MM.1S (cell line): ENCODE measurements around the gene XPO4.
"Not testable (repeated sequence)": the region's sequence is repeated elsewhere in the genome, so short reads cannot be mapped to it uniquely, and the experiment has no call there.

Experiments
- DNase-seq: peaks from one replicate; pipeline ENCODE4 v3.0.0-alpha.2; 2015
- H2AFZ ChIP-seq: fragments of 300-600 bp; sonication (generic); 2 replicates; pipeline ENCODE4 v1.6.0; 2016; ENCODE audit warnings: antibody characterized with exemption, low read length
- H3F3A ChIP-seq: fragments of 300-600 bp; sonication (generic); 2 replicates; pipeline ENCODE4 v1.6.1; 2016; ENCODE audit warnings: mild to moderate bottlenecking, antibody characterized with exemption, low read length, moderate library complexity, mixed read lengths; ENCODE audit not compliant: insufficient read depth
- H3K27ac ChIP-seq: fragments of 300-600 bp; sonication (generic); 2 replicates; pipeline ENCODE4 v1.5.1; 2016; ENCODE audit warnings: mild to moderate bottlenecking, low read length
- H3K27me3 ChIP-seq: fragments of 300-600 bp; sonication (generic); replicated peaks from 2 replicates; pipeline ENCODE4 v1.6.0; 2016; ENCODE audit warnings: low read length; ENCODE audit not compliant: insufficient read depth
- H3K36me3 ChIP-seq: fragments of 300-600 bp; sonication (generic); replicated peaks from 2 replicates; pipeline ENCODE4 v1.6.1; 2016; ENCODE audit warnings: mild to moderate bottlenecking, low read length, mixed read lengths; ENCODE audit not compliant: insufficient read depth
- H3K4me1 ChIP-seq: fragments of 300-600 bp; sonication (generic); 2 replicates; pipeline ENCODE4 v1.6.1; 2016; ENCODE audit warnings: low read length, mixed read lengths
- H3K4me2 ChIP-seq: fragments of 300-600 bp; sonication (generic); 2 replicates; pipeline ENCODE4 v1.6.0; 2016; ENCODE audit warnings: low read depth, low read length
- H3K4me3 ChIP-seq: fragments of 300-600 bp; sonication (generic); 2 replicates; pipeline ENCODE4 v1.5.1; 2016; ENCODE audit warnings: low read length, mixed read lengths
- H3K79me2 ChIP-seq: fragments of 300-600 bp; sonication (generic); 2 replicates; pipeline ENCODE4 v1.6.1; 2016; ENCODE audit warnings: mixed run types, low read length, mixed read lengths
- H3K9ac ChIP-seq: fragments of 300-600 bp; sonication (generic); 2 replicates; pipeline ENCODE4 v1.6.1; 2016; ENCODE audit warnings: low read length, mixed read lengths
- H3K9me2 ChIP-seq: fragments of 300-600 bp; sonication (generic); replicated peaks from 2 replicates; pipeline ENCODE4 v1.6.1; 2016; ENCODE audit warnings: mild to moderate bottlenecking, low read length, mixed read lengths; ENCODE audit not compliant: insufficient read depth
- H3K9me3 ChIP-seq: fragments of 300-600 bp; sonication (generic); replicated peaks from 2 replicates; pipeline ENCODE4 v1.6.1; 2016; ENCODE audit warnings: mild to moderate bottlenecking, low read length, mixed read lengths; ENCODE audit not compliant: insufficient read depth
- H4K20me1 ChIP-seq: fragments of 300-600 bp; sonication (generic); 2 replicates; pipeline ENCODE4 v1.6.1; 2016; ENCODE audit warnings: mild to moderate bottlenecking, low read length, moderate library complexity, mixed read lengths; ENCODE audit not compliant: insufficient read depth
- EZH2 ChIP-seq: fragments of 300-600 bp; sonication (generic); optimal IDR thresholded peaks from 2 replicates; pipeline ENCODE3; 2017; ENCODE audit warnings: low read depth, mild to moderate bottlenecking, antibody characterized with exemption, low read length, mixed read lengths
- EZH2phosphoT487 ChIP-seq: fragments of 300-600 bp; sonication (generic); IDR thresholded peaks from 2 replicates; pipeline ENCODE4 v1.6.1; 2018; ENCODE audit warnings: antibody characterized with exemption, low read length
- TF ChIP-seq, protein P1 (sequence below): fragments of 300-600 bp; sonication (generic); IDR thresholded peaks from 2 replicates; pipeline ENCODE4 v1.5.1; 2016; ENCODE audit warnings: antibody characterized with exemption, low read length, mixed read lengths

XPO4 gene

GRCh38 chr13:20894245-20894644 is 8.3 kb downstream of the XPO4 start:
- no peaks in the 10 kb centered on the region for H3K9me2 ChIP-seq
- H3K9me3 ChIP-seq: no peaks in the 10 kb centered on the region
- no peak overlapping the region for H3K4me2 ChIP-seq
- H3K36me3 ChIP-seq: no peaks in the 10 kb centered on the region; the same call in 1 of the 2 replicates
- H4K20me1 ChIP-seq: no peaks in the 10 kb centered on the region
- no peaks in the 10 kb centered on the region for H3K27me3 ChIP-seq
- peaks cover 95% of the 10 kb centered on the region for H3K79me2 ChIP-seq
- TF ChIP-seq, protein P1, sequence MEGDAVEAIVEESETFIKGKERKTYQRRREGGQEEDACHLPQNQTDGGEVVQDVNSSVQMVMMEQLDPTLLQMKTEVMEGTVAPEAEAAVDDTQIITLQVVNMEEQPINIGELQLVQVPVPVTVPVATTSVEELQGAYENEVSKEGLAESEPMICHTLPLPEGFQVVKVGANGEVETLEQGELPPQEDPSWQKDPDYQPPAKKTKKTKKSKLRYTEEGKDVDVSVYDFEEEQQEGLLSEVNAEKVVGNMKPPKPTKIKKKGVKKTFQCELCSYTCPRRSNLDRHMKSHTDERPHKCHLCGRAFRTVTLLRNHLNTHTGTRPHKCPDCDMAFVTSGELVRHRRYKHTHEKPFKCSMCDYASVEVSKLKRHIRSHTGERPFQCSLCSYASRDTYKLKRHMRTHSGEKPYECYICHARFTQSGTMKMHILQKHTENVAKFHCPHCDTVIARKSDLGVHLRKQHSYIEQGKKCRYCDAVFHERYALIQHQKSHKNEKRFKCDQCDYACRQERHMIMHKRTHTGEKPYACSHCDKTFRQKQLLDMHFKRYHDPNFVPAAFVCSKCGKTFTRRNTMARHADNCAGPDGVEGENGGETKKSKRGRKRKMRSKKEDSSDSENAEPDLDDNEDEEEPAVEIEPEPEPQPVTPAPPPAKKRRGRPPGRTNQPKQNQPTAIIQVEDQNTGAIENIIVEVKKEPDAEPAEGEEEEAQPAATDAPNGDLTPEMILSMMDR: no peak
- no peak for TF ChIP-seq EZH2
- no peaks in the 10 kb centered on the region for H3F3A ChIP-seq
- no peak for DNase-seq
- no peak overlapping the region for H3K27ac ChIP-seq
- H2AFZ ChIP-seq: no peak overlapping the region
- H3K9ac ChIP-seq: no peak overlapping the region
- H3K4me1 ChIP-seq: no peaks in the 10 kb centered on the region
- H3K4me3 ChIP-seq: no peak overlapping the region

DNA sequence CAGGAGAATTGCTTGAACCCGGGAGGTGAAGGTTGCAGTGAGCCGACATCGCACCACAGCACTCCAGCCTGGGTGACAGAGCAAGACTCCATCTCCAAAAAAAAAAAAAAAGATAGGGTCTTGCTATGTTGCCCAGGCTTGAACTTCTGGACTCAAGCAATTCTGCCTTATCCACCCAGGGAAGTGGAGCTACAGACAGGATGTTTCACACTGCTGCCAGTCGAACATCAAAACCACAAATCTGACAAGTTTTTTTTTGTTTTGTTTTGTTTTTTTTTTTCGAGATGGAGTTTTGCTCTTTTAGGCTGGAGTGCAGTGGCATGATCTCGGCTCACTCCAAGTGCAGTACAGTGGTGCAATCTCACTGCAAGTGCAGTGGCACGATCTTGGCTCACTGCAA is 10.8 kb downstream of the XPO4 start:
- Histone ChIP-seq H3K4me3 (no peak overlapping the region), H3K4me1 (no peaks in the 10 kb centered on the region), H3F3A (no peaks in the 10 kb centered on the region), H3K9ac (no peak overlapping the region), H3K9me2 (no peaks in the 10 kb centered on the region), H3K79me2 (peaks cover 94% of the 10 kb centered on the region), H3K9me3 (no peaks in the 10 kb centered on the region), H3K27me3 (no peaks in the 10 kb centered on the region), H4K20me1 (no peaks in the 10 kb centered on the region), H3K36me3 (no peaks in the 10 kb centered on the region; the same call in 1 of the 2 replicates), H3K4me2 (no peak overlapping the region), H2AFZ (no peak overlapping the region), H3K27ac (no peak overlapping the region)
- DNase-seq: peak; percentile 8
- TF ChIP-seq EZH2phosphoT487 (no peak), EZH2 (no peak)
- TF ChIP-seq, protein P1: no peak

DNA sequence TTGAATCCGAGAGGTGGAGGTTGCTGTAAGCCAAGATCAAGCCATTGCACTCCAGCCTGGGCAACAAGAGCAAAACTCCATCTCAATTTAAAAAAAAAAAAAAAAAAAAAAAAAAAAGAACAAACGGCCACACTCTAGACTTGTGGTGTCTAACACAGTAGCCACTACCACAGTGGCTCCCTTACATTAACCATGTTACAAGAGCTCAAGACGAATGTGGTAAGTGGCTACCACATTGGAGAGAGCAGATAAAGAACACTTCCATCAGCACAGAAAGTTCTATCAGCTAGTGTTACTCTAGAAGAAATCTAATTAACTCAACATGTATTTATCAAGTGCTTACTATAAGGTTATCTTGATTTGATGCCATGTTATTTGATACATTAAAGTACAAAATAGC is 11.5 kb downstream of the XPO4 start:
- Histone ChIP-seq H3K4me3 (no peak overlapping the region), H4K20me1 (no peaks in the 10 kb centered on the region), H3K27ac (no peak overlapping the region), H3K4me2 (no peak overlapping the region), H3K79me2 (peaks cover 94% of the 10 kb centered on the region), H3K36me3 (no peaks in the 10 kb centered on the region; the same call in 1 of the 2 replicates), H3F3A (no peaks in the 10 kb centered on the region), H3K9me3 (no peaks in the 10 kb centered on the region), H3K27me3 (no peaks in the 10 kb centered on the region), H3K4me1 (no peaks in the 10 kb centered on the region), H3K9ac (no peak overlapping the region), H2AFZ (no peak overlapping the region), H3K9me2 (no peaks in the 10 kb centered on the region)
- DNase-seq: no peak
- TF ChIP-seq EZH2: no peak
- TF ChIP-seq, protein P1: no peak
- TF ChIP-seq EZH2phosphoT487: no peak

DNA sequence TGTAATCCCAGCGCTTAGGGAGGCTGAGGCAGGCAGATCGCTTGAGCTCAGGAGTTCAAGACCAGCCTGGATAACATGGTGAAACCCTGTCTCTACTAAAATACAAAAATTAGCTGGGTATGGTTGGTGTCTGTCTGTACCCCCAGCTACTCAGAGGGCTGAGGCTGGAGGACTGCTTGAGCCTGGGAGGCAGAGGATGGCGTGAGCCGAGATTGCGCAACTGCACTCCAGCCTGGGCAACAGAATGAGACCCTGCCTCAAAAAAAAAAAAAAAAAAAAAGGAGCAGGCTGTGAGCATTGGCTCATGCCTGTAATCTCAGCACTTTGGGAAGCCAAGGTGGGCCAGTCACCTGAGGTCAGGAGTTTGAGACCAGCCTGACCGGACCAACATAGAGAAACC is 12.0 kb downstream of the XPO4 start:
- not testable (repeated sequence) for H3K27me3 ChIP-seq, H3K9ac ChIP-seq, H3K4me1 ChIP-seq, H3F3A ChIP-seq, H3K36me3 ChIP-seq, H3K9me2 ChIP-seq, H3K9me3 ChIP-seq, DNase-seq, H3K4me3 ChIP-seq, H2AFZ ChIP-seq, H4K20me1 ChIP-seq, H3K27ac ChIP-seq, H3K4me2 ChIP-seq
- peaks cover 93% of the 10 kb centered on the region for H3K79me2 ChIP-seq
